HK-2 (cell line): ENCODE data around the gene NCOA7.
"Not testable (repeated sequence)": the region's sequence is repeated elsewhere in the genome, so short reads cannot be mapped to it uniquely, and the experiment has no call there.

Experiments used
- DNase-seq: peaks from one replicate; pipeline ENCODE4 v3.0.0-alpha.2; 2018; ENCODE audit not compliant: unreplicated experiment

NCOA7 gene

GRCh38 chr6:125835221-125835744, 44.5 kb downstream of the NCOA7 start:
- DNase-seq, result no peak

DNA sequence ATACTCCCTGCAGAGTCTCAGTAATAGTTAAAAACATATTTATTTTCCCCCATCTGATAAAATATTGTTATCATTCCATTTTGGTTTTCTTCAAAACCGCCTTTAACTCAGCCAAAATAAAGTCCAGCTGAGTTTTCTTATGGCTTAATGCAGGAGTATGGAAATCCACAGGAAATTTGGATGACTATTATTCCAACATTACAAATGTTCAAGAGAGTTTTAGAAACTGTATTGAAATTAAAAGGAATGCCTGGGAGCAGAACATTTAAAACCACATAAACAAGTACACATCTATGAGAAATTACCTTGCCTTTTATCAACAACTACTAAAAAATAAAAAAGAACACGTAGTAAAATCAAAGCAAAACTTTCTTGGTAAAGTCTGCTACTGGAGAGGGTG, 45.7 kb downstream of the NCOA7 start:
- no peak for DNase-seq

DNA sequence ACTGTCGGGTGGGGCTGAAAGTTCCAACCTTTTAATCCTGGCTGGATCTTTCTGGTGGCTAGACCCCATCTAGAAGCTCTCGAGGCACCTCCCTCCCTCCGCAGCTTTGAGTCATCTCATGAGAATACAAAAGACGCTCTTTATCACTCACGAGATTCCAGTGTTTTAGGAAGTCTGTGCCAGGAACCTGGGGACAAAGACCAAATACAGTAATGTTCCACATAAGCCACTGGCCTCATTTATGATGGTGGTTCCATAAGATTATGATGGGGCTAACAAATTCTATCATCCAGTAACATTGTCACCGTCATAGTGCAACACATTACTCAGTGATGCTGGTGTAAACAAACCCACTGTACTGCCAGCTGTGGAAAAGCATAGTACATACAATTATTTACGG, 48.7 kb downstream of the NCOA7 start:
- no peak for DNase-seq

- no peak for DNase-seq
Observed at GRCh38 chr6:125839879-125840278, 49.1 kb downstream of the NCOA7 start.

DNA sequence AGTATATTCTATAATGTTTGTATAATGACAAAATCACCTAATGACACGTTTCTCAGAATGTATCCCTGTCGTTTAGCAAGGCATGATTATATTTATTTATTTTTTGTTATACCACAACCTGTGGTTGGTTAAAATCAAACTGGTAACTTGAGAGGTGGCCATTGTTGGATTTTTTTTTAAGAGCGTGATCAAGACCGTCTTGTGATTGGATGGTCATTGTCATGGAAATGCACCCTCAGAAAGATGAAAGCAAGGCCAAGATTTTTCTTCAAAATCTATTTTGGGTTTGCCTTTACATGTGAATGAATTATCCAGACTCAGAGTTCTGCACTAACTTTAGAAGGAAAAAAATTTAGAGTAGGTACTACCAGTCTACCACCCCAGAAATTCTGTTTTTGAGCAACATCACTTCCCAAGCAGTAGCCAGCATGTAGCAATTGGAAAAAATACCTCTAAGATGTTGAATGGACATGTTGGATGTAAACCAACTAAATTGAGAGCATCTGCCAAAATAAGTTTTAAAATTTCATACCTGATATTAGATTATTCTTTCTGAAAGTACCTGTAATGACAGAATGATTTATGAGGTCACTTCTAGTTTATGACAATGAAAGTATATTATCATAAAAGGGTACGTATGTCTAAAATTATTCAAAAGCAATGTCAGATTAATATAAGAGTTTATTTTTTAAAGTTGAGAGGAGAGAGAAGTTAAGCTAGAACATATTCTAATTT, 50.8 kb downstream of the NCOA7 start:
- DNase-seq, result no peak

GRCh38 chr6:125842091-125842626, 51.4 kb downstream of the NCOA7 start:
- no peak for DNase-seq

DNA sequence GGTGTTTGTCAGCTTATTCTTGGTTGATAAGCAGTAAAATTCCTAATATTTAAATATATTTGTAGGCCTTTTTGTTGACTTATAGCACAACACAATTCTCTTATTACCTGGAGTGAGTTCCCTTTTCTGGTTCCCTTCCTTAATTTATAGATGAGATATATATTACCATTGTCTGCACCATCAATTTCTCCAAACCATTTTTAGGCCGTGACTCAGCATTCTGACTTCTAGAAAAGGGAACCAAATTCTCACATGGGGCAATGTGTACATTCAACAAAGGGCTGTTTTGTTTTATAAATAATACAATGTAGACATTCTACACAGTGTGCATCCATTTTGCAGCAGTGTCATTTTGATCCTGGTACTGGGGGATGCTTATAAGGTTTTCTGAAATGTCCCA, 52.8 kb downstream of the NCOA7 start:
- DNase-seq, result no peak

- no peak for DNase-seq
Observed at GRCh38 chr6:125844989-125845388, 54.2 kb downstream of the NCOA7 start.

DNA sequence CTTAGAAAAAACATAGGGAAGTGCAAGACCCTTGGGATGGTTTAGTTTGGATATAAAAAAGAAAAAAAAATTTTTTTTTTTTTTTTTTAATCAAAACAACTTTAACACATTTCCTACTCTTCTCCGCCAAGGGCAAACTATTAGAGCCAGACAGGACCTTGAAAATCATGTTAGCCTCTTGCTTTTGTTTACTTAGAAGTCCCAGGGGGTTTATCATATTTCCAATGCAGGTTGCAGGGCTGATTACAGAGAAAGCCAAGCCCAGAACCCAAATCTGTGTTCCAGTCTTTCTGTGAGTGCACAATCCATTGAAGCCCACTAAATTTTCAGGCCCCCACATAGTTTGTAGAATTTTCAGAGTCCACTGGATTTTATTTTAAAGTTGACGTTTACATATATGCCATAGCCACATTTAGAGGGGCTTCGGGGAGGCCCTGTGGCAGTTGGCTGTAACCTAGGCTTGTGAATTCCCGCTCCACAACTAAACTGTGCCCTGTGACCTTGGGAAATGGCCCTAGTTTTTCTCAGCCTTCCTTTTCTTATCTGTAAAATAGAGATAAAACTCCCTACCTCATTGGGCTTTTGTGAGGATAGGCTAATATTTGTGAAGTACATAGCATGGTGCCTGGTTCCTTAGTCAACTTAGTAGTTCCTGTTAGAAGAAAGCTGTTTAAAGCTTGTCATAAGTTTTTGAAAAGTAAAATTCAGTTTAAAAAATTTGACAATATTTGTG, 55.7 kb downstream of the NCOA7 start:
- no peak for DNase-seq

GRCh38 chr6:125848286-125848685, 57.5 kb downstream of the NCOA7 start:
- DNase-seq, result not testable (repeated sequence)

DNA sequence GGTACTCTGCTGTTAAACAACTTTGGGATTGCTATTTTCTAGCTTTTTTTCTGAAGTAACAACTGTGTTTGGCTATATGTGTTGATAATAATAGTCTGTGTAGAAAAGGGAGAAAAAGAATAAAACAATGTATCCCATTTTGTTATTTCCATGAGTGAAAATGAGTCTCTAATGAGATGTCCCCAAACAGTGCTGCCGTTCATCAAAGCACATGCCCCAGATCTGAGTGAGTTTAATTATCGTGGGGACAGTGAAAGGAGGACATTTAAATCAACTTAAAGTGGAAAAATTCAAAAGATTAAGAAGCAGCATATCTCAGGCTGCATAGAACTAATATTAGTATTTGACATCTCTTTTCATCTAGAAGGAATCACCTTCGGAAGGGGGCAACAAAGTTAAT, 59.6 kb downstream of the NCOA7 start:
- no peak for DNase-seq

GRCh38 chr6:125852587-125852986, 61.8 kb downstream of the NCOA7 start:
- no peak for DNase-seq

DNA sequence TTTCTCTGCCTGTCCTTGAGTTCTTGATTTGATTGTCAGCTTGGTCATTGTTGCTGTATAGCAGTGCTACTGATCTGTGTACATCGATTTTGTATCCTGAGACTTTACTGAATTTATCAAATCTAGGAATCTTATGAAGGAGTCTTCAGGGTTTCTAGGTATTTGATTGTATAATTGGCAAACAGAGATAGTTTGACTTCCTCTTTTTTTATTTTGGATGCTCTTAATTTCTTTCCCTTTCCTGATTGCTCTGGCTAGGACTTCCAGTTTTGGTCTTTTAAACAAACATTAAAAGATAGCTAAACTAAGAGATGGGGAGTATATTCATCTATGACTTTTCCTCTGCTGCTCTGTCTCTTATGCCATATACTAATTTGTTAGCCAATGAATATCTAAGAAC, 62.4 kb downstream of the NCOA7 start:
- no peak for DNase-seq

DNA sequence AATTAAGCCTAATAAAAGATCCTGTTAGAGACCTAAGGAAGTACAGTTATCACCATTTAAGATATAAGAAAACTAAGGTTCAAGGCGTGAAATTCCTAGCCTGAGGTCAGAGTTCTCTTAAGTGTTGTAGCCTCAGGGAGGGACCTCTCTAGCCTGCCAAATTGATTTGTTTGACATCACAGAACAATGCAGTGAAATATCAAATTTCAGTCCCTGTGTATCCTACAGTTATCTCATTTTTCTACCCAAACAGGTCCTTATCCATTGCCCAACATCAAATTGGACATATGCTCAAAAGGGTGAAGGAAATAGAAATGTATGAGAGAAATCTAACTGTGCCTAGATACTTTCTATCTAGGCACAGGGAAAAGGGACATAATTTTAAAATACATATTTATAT, 63.0 kb downstream of the NCOA7 start:
- DNase-seq, result no peak

- no peak for DNase-seq
Observed at GRCh38 chr6:125854355-125854754, 63.6 kb downstream of the NCOA7 start.

DNA sequence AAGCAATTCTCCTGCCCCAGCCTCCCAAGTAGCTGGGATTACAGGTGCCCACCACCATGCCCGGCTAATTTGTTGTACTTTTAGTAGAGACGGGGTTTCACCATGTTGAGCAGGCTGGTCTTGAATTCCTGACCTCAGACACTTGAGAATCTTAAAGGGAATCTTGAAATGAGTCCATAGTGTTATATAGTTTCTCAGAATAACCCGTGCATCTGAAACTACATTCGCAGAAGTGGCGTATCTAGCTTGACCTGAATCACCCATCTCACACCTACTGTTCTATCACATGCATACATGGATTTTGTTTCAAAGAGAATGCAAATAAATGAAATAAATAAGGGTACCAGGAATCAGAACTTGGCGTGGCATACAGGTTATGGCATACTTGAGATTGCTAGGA, 65.0 kb downstream of the NCOA7 start:
- no peak for DNase-seq

DNA sequence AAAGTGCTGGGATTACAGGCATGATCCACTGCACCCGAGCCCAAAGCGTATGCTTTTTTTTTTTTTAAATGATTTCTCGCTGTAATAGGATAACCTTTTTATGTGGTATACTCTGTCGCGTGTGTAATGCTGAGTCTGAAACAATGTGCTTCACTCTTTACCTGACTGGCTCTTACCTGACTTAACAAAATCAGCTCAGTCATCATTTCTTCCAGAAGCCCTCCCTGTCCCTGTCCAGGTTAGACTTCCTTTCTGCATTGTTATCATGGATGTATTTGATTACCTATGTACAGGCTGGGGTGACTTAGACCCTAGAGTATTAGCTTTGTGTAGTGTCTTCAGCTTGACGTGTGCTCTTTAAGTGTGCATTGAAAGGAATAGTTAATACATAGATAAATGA, 67.1 kb downstream of the NCOA7 start:
- DNase-seq, result no peak

DNA sequence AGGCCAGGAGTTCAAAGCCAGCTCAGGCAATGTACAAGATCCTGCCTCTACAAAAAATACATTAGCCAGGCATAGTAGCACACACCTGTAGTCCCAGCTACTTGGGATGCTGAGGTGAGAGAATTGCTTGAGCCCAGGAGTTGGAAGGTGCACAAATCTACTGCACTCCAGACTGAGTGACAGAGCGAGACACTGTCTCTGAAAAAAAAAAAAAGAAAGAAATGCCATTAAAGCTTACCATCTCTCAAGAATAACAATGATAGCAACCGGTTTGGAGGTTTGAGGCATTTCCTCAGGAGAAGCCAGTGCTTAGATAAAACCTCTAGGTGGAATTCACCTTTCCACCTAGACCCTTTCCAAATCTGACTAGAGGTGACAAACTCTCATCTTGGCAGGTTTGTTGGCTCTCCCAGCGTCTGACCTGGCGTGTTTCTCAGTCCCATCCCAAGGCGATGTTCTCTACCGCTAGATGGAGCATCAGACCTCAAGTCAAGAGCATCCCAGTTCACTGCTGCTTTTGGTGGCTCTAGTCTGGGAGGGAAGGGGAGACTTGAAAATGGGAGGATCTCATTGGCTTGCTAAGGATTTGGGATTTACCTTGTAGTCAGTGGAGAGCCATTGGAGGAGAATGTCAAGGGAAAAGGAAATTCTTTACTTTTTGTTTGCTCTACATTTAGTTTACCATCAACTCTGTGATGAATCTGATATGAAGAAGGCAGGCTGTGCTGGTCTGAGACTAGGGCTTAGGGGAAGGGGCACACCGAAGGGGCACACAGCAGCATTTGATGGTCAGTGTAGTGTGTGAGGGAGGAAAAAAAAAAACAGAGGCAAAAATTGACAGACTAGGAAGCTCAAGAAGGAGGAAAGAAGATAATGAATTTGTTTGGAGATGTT, 67.9 kb downstream of the NCOA7 start:
- DNase-seq, result no peak

GRCh38 chr6:125859727-125860126, 69.0 kb downstream of the NCOA7 start:
- DNase-seq, result no peak

DNA sequence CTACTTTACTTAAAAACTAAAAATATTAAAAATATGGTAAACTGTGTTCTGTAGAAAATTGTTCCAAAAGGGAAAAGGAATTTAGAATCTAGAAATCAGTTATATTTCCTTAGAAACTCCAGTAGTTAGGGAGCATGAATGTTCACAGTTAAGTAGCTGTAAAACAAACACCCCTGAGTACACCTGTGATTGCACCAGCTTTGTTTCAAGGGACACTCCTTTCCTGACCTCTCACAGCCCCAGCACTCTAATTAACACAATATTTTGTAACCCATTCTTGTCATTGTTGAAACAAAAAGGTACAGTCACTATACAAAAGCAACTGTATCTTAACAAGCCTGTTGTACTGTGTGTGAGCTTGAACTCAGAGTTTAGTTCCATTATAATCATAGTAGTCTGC, 72.3 kb downstream of the NCOA7 start:
- no peak for DNase-seq

DNA sequence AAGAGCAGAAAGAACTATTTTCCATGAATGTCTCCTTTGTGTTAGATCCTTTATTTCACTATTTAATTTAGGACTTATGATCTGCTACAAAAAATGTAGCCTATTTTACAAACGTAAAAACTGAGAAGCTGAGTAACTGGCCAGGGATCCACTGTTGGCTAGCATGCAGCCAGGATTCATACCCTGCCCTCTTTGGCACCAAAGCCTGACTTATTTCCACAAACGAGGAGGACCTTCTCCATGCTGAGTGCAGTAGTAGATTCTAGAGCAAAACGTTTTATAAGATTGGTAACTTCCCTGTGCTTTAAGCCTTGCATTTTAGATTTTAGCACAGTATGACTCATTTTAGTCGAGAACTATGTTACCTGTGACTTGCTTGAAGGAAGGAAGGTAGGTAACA, 74.3 kb downstream of the NCOA7 start:
- no peak for DNase-seq

- no peak for DNase-seq
Observed at GRCh38 chr6:125866433-125866832, 75.7 kb downstream of the NCOA7 start.
